Measurements from ENCODE around the gene RMC1. TPM values are rescaled to one million over a fixed set of nuclear protein-coding genes. Genes with fewer than 3 reads are reported as not detected.

The RMC1 gene
- total RNA-seq, 1 donor from 2014 or later: 28.5 TPM

DNA sequence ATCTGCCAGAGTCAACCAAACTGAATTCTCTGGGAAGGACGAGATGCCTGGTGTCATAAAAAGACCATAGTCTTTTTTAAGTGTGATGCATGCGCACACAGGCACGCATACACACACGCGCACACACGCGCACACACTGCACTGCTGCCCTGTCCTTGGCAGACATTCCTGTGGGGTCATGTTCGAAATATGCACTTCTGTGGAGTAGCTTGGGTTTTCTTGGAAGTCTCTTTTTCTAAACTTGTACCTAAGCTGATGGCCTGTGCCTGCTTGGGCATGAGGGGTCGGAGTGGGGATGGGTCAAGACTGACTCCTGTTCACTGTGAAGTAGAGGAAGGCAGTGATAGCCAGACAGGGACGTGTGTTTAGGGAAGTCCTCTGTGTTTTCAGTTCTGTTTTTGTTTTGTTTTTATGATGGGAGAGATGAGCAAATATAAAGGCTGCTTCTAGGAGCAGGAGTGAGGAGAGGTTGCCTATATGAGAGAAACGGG lies 4.0 kb upstream of the RMC1 start:
- DNase-seq (ENCODE audit: low spot score, unreplicated experiment): no peak
- TF ChIP-seq, protein P1, sequence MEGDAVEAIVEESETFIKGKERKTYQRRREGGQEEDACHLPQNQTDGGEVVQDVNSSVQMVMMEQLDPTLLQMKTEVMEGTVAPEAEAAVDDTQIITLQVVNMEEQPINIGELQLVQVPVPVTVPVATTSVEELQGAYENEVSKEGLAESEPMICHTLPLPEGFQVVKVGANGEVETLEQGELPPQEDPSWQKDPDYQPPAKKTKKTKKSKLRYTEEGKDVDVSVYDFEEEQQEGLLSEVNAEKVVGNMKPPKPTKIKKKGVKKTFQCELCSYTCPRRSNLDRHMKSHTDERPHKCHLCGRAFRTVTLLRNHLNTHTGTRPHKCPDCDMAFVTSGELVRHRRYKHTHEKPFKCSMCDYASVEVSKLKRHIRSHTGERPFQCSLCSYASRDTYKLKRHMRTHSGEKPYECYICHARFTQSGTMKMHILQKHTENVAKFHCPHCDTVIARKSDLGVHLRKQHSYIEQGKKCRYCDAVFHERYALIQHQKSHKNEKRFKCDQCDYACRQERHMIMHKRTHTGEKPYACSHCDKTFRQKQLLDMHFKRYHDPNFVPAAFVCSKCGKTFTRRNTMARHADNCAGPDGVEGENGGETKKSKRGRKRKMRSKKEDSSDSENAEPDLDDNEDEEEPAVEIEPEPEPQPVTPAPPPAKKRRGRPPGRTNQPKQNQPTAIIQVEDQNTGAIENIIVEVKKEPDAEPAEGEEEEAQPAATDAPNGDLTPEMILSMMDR (IDR thresholded peaks at IDR 0.05; ENCODE audit: unreplicated experiment): no peak
- H3K4me3 Mint-ChIP-seq (ENCODE audit: low read depth): no peak overlapping the region
- H3K27ac Mint-ChIP-seq: no peak overlapping the region
- no peaks in the 10 kb centered on the region for H3K36me3 Mint-ChIP-seq (ENCODE audit: insufficient read depth)
- H3K4me1 Mint-ChIP-seq (ENCODE audit: low read depth): peaks cover 15% of the 10 kb centered on the region
- H3K9me3 Mint-ChIP-seq (ENCODE audit: low read depth): no peaks in the 10 kb centered on the region
- peaks cover 4% of the 10 kb centered on the region for H3K27me3 Mint-ChIP-seq

DNA sequence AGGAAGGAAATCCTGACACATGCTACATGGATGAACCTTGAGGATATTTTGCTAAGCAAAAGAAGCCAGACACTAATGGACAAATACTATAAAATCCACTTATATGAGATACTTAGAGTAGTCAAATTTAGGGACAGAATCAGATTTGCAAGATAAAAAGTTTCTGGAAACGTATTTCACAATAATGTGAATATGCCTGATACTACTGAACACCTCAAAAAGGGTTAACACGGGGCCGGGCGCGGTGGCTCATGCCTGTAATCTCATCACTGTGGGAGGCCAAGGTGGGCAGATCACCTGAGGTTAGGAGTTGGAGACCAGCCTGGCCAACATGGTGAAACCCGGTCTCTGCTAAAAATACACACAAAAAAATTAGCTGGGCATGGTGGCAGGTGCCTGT lies 1.7 kb upstream of the RMC1 start:
- Mint-ChIP-seq H3K9me3 (ENCODE audit: low read depth) (no peaks in the 10 kb centered on the region), H3K36me3 (ENCODE audit: insufficient read depth) (peaks cover 4% of the 10 kb centered on the region), H3K27me3 (peaks cover 4% of the 10 kb centered on the region), H3K4me1 (ENCODE audit: low read depth) (peaks cover 20% of the 10 kb centered on the region), H3K27ac (no peak overlapping the region), H3K4me3 (ENCODE audit: low read depth) (peak overlapping the region; percentile 11)
- TF ChIP-seq, protein P1 (IDR thresholded peaks at IDR 0.05; ENCODE audit: unreplicated experiment): no peak
- DNase-seq (ENCODE audit: low spot score, unreplicated experiment): no peak

DNA sequence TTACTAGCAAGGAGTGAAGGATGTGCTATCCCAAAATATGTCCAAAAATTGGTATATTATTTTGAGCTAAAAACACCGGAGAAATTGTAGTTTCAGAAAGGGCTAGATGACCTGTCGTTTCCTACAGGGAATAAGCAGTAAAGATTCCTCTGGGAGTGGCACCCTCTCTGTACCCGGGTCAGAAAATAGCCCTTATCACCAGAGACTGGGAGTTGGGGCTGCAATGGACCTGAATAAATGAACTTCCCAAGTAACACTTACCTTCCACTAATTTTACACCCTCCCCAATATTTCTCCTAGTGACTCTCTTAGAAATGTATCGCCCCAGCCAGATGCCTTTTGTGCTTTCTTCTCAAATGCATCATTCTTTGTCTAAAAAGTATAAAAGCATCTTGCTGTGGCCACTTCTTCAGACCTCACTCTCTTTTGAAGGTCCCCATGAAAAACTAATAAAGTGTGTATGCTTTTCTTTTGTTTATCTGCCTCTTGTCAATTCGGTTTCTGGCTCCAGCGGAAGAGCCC lies 734 bp upstream of the RMC1 start:
- TF ChIP-seq, protein P1 (IDR thresholded peaks at IDR 0.05; ENCODE audit: unreplicated experiment): no peak
- DNase-seq (ENCODE audit: low spot score, unreplicated experiment): no peak
- peaks cover 20% of the 10 kb centered on the region for H3K4me1 Mint-ChIP-seq (ENCODE audit: low read depth)
- H3K9me3 Mint-ChIP-seq (ENCODE audit: low read depth): no peaks in the 10 kb centered on the region
- peaks cover 4% of the 10 kb centered on the region for H3K27me3 Mint-ChIP-seq
- H3K36me3 Mint-ChIP-seq (ENCODE audit: insufficient read depth): peaks cover 8% of the 10 kb centered on the region
- H3K27ac Mint-ChIP-seq: peak overlapping the region; percentile 94
- H3K4me3 Mint-ChIP-seq (ENCODE audit: low read depth): peak overlapping the region; percentile 86

DNA sequence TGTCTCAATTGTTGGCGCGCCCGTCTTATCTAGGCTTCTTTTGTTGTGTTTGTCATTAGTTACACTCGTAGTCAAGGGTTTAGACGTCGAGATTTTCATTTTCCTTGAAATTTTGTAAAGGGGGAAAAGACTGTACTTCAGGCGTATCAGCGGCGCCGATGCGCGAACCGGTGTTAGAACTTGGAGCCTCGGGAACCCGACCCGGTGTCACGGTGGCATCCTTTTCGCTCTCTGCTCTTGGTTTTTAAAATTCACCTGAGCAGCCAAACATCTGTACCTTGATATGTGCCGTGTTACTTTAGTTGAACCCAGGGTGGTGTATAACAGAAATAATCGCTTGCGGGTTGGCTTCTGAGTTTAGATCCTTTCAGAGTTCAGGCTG lies 643 bp downstream of the RMC1 start:
- H3K36me3 Mint-ChIP-seq (ENCODE audit: insufficient read depth): peaks cover 10% of the 10 kb centered on the region
- peaks cover 4% of the 10 kb centered on the region for H3K27me3 Mint-ChIP-seq
- peaks cover 20% of the 10 kb centered on the region for H3K4me1 Mint-ChIP-seq (ENCODE audit: low read depth)
- H3K27ac Mint-ChIP-seq: peak overlapping the region; percentile 89
- no peak for DNase-seq (ENCODE audit: low spot score, unreplicated experiment)
- no peaks in the 10 kb centered on the region for H3K9me3 Mint-ChIP-seq (ENCODE audit: low read depth)
- TF ChIP-seq, protein P1 (IDR thresholded peaks at IDR 0.05; ENCODE audit: unreplicated experiment): no peak
- peak overlapping the region; percentile 93 for H3K4me3 Mint-ChIP-seq (ENCODE audit: low read depth)

DNA sequence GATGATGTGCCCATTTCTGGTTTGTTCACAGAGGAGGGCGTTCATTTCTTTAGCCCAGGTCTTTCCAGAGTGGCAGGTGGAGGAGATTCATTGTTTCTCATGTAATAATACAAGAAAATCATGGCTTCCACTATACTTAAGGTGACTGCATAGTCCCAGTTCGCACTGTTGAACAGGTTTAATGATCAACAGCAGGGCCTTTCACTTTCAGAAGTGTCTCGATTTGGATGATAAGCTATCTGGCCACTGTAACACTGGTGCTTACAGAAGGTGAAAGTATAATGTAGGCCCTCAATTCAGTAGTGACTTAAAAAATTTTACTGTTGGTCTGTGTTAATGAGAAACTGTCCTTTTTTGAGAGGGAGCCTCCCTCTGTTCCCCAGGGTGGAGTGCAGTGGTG lies 1.4 kb downstream of the RMC1 start:
- peaks cover 20% of the 10 kb centered on the region for H3K4me1 Mint-ChIP-seq (ENCODE audit: low read depth)
- peak overlapping the region; percentile 89 for H3K27ac Mint-ChIP-seq
- peaks cover 10% of the 10 kb centered on the region for H3K36me3 Mint-ChIP-seq (ENCODE audit: insufficient read depth)
- H3K27me3 Mint-ChIP-seq: peaks cover 4% of the 10 kb centered on the region
- peak overlapping the region; percentile 93 for H3K4me3 Mint-ChIP-seq (ENCODE audit: low read depth)
- no peak for DNase-seq (ENCODE audit: low spot score, unreplicated experiment)
- H3K9me3 Mint-ChIP-seq (ENCODE audit: low read depth): no peaks in the 10 kb centered on the region
- TF ChIP-seq, protein P1 (IDR thresholded peaks at IDR 0.05; ENCODE audit: unreplicated experiment): no peak
